HG03558 (cell line): ENCODE data around the gene WSB2.
"Not testable (repeated sequence)": the region's sequence is repeated elsewhere in the genome, so short reads cannot be mapped to it uniquely, and the experiment has no call there.

Experiments
- ATAC-seq: cut with Tn5 transposase; IDR thresholded peaks from one replicate; pipeline ENCODE4 v1.9.1; 2021; ENCODE audit warnings: moderate number of reproducible peaks; ENCODE audit not compliant: unreplicated experiment; ENCODE audit errors: extremely low read depth

WSB2 gene

DNA sequence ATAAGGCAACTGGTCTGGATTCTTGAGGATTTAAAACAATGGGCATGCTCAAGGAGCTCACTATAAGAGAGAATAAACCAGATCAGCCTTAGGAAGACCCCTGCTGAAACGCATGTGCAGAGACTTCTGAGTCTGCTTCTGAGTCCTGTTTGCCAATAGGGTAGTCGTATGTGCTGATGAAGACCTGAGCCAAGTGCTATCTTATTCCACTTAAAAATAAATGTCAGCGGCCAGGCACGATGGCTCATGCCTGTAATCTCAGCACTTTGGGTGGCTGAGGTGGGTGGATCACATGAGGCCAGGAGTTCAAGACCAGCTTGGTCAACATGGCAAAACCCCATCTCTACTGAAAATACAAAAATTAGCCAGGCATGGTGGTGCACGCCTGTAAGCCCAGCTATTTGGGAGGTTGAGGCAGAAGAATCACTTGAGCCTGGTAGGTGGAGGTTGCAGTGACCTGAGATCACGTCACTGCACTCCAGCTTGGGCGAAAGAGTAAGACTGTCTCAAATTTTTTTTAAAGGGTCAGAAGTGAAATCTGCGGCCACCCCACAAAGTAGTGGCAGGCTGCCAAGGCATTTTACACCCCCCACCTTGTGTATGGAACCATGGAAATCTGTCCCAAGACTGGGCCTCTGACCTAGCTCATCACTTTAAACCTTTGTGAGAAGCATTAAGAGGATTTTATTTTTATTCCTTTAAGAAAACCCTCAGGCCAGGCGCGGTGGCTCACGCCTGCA is 24.1 kb downstream of the WSB2 start:
- no peak for ATAC-seq

DNA sequence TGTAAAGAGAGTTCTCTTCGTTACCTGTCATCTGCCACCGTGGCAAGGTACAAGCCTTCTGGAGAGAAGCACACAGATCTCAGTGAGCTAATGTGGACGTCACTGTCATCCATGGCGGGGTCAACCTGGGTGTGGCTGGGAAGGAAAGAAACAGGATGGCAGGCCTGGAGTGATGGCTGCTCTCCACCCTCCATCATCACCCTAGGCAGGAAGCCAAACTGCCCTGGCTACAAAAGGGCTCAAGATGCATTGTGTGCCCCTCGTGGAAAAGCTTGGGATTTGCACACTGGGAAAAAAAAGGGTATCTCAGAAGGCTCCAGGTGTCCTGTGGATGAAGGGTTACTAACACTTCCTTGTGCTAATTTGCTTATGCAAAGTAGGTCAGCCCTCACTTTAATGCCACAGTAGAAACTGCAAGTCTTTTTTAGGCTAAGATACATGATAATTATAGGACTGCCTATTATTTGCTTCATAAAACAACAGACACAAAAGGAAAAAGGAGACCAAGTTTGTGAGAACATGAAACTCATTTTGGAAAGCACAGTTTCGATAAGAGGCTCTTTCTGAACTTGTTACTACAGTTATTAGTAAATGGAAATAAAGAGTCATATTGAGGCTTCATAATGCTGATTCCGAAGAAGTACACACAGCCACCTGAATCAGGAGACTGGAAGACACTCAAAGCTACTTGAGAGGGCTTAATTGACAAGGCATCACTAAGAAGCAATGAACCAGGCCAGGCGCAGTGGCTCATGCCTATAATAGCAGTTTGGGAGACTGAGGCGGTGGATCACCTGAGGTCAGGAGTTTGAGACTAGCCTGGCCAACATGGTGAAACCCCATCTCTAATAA is 25.6 kb downstream of the WSB2 start:
- ATAC-seq: peak; percentile 81

DNA sequence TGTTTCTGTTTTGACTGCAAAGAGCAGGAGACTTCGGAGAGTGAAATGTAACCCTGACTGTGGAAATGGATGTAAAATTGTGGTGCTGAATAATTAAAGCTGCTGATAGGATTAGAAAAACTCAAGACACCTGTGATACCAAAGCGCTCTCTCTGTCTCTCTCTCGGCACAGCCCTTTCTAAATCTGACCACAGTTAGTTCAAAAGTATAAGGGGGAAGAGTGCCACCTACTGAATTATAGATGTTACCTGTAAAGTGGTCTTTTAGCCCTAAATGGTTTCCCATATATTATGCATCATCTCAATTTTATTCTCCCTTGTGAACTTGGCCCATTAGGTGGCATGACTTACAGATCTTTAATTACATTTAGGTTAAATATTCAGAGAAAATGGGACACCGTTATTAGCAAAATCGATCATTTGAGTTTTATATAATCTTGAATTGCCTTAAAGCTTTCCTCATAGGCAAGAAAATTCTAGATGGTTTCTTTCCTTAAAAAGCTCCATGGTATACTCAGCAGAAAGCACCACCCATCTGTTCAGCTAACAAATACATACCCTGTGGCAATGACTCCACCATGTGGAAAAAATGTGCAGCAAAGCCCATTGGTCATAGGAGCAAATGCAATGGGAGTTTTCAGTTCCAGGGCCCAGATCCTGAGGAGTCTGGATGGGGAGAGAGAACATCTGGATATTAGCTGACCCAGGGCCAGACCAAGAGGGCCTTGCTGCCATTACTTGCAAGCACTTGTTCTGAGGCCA is 26.4 kb downstream of the WSB2 start:
- ATAC-seq: no peak

DNA sequence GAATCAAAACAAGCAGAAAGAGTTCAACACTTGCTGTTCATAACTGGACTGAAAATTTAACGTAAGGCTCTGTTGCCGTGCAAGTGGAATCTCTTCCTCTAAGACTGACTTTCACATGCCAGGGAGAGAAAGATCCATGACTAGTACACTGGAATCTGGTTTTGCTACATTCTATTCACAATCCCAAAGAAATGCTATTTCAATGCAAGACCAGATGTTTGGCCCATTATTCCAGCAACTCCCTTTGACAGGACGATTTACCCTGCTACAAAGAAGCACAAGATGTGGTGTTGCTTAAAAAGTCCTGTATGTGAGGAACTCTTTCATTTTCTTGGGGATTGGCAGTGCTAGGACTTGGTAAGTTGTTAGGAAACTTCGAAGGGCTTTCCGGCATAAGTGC is 27.1 kb downstream of the WSB2 start:
- ATAC-seq: no peak

DNA sequence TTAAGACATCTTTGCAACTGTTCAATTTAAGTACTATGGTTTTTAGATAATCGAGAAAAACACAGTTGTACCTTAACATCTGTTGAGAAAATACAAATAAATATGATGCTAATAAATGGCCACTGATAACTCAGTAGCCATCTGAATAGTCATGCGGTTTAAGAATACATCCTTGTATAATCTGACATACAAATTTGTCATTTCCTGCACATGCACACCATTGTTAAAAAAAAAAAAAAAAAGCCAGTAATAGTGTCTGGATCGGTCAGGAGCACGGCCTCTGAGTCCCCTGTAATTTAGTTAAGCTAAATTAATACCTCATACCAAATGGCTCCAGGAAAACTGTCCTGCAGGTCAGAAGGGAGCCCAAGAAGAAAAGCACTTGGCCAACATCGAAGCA is 27.7 kb downstream of the WSB2 start:
- no peak for ATAC-seq

DNA sequence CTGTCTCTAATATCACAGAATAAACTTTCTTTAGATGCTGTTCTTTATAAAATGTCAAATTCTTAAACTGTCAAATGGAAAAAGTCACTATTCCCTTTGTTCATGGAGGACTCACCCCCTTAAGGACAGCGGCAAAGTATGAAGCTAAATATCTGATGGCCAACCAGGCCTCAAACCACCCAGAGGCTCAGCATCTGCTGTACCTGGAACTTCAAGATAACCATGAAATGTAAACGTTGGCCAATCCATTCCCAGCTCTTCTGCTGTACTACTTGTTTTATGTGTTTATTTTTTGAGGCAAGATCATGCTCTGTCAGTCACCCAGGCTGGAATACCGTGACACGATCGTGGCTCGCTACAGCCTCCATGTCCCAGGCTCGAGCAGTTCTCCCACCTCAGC is 28.8 kb downstream of the WSB2 start:
- ATAC-seq: no peak

DNA sequence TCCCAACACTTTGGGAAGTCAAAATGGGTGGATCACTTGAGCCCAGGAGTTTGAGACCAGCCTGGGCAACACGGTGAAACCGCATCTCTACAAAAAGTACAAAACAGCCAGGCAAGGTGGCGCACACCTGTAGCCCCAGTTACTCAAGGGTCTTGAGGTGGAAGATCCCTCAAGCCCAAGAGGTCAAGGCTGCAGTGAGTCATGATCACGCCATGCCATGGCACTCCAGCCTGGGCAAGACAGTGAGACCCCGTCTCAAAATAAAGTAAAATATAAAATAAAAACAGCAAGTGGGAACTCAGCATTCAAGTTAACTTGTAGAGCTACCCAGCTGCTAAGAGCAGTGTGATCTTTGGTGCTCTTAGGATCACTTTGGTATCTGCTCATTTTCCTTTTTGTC is 31.8 kb downstream of the WSB2 start:
- no peak for ATAC-seq

DNA sequence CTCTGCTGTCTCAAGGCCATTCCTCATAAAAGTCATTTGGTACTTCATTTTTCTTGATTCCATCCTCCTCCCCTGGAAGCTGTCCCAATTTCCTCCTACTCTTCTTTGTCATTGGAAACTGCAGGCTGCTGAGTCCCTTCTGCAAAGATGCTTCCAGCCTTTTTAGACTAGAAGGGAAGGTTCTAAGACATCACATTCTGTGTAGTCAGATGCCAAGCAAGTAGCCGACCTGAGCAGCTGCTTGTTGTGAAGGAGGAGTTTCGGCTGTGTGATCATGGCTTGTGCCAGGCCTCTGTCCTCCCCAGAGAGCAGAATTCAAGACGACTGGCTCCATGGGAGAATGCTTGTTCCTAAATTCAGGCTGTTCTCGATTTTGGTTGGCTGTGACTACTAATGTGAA is 35.8 kb downstream of the WSB2 start:
- ATAC-seq: no peak

DNA sequence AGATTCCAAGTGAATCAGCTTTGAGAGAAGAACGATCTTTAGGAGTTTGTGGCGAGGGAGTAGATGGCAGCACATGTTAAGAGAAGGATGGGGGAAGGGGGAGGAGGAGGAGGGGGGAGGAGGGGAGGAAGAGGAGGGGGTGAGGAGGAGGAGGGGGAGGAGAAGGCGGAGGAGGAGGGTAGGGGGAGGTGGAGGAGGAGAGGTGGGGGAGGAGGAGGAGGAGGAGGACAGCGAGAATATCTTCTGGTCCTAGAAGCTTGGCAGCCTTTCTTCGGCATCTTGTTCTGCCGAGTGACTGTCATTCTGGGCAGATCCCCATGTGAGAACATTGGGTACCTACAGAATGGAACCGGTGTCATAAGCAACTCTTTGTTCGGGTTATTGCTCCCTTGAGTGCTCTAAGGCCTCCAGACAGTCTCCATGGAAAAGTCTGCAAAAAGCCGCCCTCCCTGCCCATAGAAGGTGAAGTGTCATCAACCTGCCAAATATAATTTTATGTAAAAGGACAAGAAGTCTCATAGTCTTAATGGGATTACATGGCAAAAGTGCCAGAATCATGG is 37.6 kb downstream of the WSB2 start:
- ATAC-seq: no peak

DNA sequence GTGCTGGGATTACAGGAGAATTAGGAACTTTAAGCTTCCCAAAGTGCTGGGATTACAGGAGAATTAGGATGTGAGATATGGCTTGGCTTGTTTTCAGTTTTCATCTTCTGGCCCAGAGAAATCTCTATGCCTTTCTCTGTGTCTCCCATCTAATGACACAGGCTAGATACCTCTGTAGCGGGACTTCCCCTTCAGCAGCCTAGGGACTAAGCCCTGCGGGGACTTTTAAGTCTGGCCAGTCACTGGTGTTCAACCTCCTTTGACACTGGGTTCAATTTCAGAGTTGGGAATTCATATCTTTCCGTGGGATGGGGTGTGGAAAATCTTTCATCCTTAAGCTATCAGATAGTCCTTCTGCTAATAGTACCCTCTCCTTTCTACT is 38.3 kb downstream of the WSB2 start:
- ATAC-seq: no peak

DNA sequence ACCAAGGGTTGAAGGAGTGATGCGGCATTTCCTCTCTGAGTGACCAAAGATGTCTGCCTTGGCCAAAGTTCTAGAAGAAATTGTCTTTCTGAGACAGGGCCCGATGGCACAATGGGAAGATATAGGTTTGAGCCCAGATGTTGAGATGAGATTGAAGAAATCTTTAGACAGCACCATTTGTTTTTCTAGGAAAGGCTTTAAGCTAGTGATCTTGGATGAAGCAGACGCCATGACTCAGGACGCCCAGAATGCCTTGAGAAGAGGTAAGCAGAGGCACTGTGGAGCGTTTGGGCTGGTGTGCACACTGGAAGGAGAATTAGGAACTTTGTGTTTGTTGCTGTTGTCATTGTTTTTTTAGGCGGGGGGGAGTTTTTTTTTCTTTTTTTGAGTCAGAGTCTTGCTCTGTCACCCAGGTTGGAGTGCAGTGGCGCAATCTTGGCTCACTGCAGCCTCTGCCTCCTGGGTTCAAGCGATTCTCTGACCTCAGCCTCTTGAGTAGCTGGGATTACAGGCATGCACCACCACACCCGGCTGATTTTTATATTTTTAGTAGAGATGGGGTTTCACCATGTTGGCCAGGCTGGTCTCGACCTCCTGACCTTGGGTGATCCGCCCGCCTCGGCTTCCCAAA is 38.8 kb downstream of the WSB2 start:
- ATAC-seq: not testable (repeated sequence)

DNA sequence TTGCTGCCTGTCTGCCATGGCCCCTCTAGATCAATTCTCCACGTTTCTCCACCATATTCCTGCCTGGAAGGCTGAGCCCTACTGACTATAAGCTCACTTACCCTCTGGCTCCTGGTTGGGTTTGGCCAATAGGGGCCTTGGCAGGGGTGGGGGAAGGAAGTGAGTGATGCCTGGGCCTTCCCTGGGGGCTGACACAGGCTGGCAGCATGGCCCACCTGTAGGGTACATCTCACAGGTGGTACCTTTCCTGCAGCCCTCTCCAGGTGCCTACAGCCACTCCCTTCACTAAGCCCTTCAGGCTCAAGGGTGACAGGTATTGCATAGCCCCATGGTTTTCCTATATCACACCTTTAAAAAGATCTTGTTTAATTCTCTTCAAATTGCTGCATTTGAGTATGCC is 40.9 kb downstream of the WSB2 start:
- no peak for ATAC-seq

DNA sequence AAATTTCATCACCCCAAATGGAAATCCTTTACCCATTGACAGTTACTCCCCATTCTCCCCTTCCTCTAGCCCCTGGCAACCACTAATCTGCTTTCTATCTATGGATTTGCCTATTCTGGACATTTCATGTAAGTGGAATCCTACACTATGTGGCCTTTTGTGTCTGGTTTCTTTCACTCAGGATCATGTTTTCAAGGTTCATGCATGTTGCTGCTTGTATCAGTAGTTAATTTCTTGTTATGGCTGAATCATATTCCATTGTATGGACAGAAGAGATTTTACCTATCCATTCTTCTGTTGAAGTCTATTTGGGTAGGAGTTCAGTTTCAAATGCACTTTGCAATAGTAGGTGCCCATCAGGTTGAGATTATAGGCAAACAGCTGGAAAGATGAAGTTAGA is 43.1 kb downstream of the WSB2 start:
- no peak for ATAC-seq

DNA sequence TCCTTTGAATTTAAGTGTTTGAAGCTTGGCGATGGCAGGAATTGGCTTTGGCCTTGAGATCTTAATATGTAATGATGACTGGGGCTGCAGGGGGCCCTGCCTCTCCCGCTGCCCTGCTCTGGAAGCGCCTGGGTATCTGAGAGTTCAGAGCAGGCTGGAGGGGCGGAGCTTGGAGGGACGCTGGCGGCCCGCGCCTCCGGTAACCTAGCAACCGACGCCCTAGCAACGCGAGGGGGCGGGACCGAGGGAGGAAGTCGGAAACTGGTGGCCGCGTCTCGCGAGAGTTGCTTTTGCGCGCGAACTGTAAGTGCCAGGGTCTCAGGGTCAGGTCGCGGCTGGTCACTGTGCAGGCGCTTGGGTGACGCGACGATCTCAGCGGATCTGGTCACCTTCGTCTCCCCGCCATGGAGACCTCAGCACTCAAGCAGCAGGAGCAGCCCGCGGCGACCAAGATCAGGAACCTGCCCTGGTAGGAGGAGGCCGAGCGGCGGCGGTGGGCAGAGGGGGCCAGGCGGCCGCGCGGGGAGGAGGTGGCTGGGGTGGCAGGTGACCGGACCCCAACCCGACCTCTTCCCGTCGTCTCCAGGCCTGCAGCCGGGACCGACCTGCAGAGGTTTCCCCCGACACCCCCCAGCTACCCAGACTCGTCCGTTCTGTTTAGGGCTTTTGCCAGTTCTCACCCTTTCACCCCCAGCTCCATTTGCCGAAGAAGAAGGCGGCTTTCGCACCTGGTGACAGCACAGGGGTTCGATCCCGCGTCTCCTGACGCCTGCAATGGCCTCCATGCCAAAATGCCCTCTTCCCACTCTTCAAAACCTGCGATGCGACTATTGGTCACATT is 44.3 kb downstream of the WSB2 start, which contains the start of gene RFC5:
TSS of gene RFC5 (plus strand) at position 280 of the 841 bp plus-strand sequence. CDS start at position 405, 125 bp downstream.
- peak; percentile 95 for ATAC-seq

DNA sequence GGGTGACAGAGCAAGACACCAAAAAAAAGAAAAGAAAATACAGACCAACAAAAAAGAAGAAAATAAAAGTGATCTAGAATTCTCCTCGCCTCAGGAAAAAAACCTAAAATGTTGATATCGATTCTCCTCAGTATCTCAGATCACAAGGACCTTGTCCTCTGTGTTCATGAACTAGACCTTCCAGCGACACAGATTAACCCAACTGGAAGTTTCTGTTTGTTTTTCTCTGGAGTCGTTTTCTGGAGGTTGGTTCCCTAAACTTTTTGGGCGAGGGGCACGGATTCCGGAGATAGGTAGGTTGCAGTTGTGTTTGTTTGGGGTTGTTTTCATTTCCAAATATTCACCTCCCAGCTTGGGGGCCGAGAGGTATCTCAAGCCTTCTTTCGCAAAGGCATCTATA is 45.0 kb downstream of the WSB2 start:
- ATAC-seq: no peak

DNA sequence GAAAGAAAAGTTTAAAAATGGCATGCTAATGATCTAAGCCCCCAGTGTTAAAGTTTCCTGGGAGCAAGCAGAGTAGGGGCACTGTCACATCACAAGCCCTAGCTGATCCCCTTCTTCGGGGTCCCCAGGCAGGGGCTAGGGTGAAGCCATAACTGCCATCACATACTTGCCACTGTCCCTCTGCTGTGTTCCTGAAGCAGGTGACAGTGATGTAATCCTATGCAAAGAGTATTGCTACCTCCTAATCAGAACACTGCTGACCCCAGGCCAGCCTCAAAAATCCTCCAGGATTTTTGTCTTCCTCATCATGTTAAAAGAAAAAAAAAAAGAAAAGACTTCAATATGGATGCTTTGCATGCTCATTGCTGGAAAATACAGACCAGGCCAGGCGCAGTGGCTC is 45.7 kb downstream of the WSB2 start:
- ATAC-seq: no peak

DNA sequence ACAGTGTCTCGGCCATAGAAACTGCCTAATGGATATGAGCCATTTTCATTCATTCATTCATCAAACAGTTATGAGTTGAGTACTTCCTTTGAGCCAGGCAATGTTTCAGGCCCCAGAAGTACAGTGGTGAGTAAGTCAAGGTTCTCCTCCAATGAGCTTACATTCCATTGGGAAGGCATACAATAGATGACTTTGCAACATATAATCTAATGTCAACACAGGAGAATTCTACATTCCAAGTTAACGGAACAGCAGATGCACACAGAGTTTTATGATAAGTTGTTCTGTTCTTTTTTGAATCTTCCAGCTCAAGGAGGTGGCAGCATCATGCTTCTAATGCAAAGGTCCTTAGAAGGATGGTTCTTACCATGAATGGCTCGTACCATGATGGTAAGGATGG is 47.7 kb downstream of the WSB2 start:
- ATAC-seq: no peak

DNA sequence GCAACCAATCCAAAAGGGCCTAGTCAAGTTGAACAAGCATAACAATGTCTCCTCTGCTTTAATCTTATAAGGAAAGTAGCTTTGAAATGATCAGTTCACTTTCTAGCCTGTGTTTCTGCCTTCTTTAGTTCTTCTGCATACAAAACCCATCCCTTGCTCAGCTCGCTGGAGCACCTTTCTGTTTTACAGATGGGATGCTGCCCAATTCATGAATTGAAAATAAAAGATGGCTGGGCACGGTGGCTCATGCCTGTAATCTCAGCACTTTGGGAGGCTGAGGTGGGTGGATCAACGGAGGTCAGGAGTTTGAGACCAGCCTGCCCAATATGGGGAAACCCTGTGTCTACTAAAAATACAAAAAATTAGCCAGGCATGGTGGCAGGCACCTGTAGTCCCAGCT is 49.0 kb downstream of the WSB2 start:
- ATAC-seq: no peak

DNA sequence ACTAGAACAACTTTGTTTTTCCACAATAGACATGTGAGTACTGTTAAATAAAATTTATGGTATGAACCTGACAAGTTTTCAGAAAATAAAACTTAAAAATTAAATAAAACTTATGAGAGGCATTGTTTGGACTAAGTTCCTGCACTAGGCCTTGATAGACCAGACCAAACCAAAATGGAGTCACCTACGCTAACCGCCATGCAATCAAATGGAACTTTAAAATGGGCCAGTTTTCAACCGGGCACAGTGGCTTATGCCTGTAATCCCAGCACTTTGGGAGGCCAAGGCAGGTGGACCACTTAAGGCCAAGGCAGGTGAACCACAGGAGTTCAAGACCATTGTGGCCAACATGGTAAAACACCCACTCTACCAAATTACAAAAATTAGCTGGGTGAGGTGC is 49.6 kb downstream of the WSB2 start:
- ATAC-seq: no peak
